Inflammatory macrophage treated with lipopolysaccharide for 1 hour (primary cell): ENCODE results near the gene MBNL2.

Experiments used
- DNase-seq, 2 donors: peaks; one replicate each; pipeline ENCODE4 v3.0.0-alpha.2; 2020 to 2022

MBNL2 gene

DNA sequence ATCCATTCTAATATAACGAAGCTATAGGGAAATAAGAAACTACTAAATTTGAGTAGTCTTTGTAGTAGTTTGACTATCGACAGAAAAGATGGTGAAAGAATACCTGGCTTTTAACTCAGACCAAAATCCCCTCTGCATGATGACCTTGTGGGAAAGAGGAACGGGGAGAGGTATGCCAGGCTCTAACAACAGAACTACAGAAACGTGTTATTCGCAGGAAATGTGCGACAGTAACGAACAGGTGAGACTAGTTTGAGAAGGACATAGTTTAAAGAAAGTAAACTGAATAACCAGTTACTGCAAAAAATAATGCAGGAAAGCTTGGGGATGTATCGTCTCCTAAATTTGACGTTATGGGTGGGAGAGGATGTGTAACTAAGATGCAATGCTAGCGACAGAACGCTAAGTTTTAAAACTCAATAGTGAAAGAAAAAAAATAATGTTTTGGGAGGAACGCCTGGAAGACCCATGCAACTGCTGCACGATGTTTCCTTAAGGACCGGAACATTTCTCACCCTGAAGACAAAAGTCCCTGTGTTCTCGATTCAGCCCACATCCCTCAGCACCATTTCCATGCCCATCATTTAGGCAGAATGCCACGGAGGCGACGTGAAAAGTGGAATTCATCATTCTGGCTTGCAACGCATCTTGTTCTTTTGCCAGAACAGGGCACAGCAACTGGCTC, 210.2 kb downstream of the MBNL2 start:
- no peak for DNase-seq

GRCh38 chr13:97432917-97433726, 211.0 kb downstream of the MBNL2 start:
- DNase-seq, result peak; percentile 100

DNA sequence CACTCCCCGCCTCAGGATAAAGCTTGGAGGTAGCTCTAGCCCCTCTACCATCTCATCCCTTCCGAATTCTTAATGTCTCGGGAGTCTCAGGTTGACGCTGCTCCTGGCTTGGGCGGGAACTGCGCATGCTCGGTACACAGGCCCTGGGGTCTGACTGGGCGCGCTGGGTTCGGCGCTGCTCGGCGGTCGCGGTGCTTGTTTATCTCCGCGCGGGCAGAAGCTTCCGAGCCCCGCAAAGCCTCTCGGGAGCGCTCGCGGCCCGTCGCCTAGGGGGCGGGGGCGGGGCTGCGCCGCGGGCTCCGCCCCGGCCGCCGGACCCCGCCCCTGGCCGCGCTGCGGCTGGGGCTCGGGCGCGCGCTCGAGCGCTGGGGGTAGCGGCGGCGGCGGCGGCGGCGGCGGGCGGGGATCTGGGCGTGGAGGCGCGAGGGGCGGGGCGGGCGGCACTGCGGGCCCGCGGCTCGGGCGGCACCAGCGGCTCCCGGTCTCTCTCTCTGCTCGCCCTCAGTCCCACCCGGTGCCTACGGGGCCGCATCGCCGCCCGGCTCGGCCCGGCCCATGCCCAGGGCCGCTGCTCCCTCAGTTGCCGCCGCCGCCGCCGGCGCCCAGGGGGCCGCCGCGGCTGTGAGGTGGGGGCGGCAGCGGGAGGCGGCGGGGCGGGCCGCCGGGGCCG, 211.7 kb downstream of the MBNL2 start, which contains the start of gene RAP2A:
Gene RAP2A (plus strand): TSS at position 443 of the 670 bp plus-strand sequence. CDS start 302 bp downstream, outside the sequence.
- DNase-seq, result peak; percentile 83 to 84

DNA sequence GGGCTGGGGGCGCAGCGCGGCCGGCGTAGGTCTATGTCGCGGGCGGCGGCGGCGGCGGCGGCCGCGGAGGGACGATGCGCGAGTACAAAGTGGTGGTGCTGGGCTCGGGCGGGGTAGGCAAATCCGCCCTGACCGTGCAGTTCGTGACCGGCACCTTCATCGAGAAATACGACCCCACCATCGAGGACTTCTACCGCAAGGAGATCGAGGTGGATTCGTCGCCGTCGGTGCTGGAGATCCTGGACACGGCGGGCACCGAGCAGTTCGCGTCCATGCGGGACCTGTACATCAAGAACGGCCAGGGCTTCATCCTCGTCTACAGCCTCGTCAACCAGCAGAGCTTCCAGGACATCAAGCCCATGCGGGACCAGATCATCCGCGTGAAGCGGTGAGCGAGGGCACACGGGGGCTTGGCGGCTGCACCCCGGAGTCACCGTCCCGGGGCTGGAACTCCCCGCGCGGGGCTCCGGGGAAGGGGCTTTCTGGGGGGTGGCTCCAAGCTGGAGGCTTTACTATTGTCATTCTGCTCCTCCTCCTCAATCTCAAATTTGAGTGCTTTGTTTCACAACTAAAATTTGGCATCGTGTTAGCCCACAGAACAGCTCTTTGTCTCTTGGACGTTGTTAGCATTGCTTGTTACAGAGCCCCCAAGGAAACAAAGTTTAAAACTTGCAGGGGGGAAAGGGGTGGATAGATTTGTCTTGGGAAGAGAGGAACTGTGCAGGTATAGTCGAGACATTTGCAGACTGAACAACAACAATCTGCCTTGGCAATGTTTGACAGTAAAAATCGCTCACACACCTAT, 212.5 kb downstream of the MBNL2 start:
- DNase-seq, result peak; percentile 16 to 18

GRCh38 chr13:97435323-97435722, 213.2 kb downstream of the MBNL2 start:
- peak; percentile 15 to 18 for DNase-seq

GRCh38 chr13:97435794-97436193, 213.7 kb downstream of the MBNL2 start:
- DNase-seq, result no peak

- no peak for DNase-seq
Measured at GRCh38 chr13:97436845-97437244, 214.7 kb downstream of the MBNL2 start.

GRCh38 chr13:97437729-97438128, 215.6 kb downstream of the MBNL2 start:
- DNase-seq, result no peak

DNA sequence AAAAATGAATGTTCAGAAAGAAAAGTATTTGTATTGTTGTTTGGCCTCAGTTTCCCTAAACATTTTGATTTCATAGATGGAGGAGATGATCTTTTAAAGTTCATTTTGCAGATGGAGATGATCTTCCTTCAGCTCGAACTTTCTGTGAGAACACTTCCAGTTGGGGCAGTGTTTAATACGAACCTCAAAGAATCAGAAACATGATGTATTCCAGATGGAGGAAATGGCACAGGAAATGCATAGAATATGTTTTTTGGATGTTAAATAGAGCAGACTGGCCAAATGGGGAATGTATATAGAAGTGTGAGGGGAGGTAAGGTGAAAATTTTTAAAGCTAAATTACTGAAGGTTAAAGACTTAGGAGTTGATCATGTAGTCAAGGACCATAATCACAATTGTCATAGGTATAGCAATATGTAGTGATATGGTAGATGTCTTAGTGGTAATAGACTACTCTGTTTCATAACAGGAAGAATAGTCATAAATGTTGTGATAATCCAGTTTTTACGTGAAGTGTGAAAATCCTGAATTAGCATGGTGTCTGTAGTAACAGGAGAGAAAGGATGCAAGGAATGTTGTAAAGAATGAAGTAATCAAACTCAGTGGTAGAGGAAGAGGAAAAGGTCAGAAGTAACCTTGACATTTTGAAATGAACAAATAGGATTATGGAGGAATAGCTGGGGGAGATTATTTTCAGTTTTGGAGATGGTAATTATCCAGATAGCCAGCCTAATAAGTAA, 216.9 kb downstream of the MBNL2 start:
- no peak for DNase-seq

GRCh38 chr13:97440598-97441170, 218.6 kb downstream of the MBNL2 start:
- DNase-seq, result peak; percentile 25 to 37

GRCh38 chr13:97441368-97441767, 219.2 kb downstream of the MBNL2 start:
- DNase-seq, result peak; percentile 55 to 65
